Sigmoid colon (tissue), 4 donors: ENCODE measurements around the gene BRD9.

ENCODE experiments used
- EP300 ChIP-seq, 4 donors: sonication (generic); formaldehyde crosslinking; IDR thresholded peaks; one replicate each; pipeline ENCODE4 v1.6.1; 2017; ENCODE audit warnings: antibody characterized with exemption in 4 of 4
- POLR2AphosphoS5 ChIP-seq, 4 donors: sonication (generic); formaldehyde crosslinking; IDR thresholded peaks; one replicate each; pipeline ENCODE4 v1.6.1; 2017; ENCODE audit warnings: antibody characterized with exemption in 4 of 4
- TF ChIP-seq, protein P1 (sequence below), 4 experiments: fragments of 450-650 bp in 3 of 4; fragments of 200-600 bp in 1 of 4; IDR thresholded peaks; one replicate each; pipeline ENCODE4 v1.5.1; 2016 to 2019; ENCODE audit warnings: antibody characterized with exemption in 4 of 4, mild to moderate bottlenecking in 3 of 4, moderate library complexity in 2 of 4

DNA sequence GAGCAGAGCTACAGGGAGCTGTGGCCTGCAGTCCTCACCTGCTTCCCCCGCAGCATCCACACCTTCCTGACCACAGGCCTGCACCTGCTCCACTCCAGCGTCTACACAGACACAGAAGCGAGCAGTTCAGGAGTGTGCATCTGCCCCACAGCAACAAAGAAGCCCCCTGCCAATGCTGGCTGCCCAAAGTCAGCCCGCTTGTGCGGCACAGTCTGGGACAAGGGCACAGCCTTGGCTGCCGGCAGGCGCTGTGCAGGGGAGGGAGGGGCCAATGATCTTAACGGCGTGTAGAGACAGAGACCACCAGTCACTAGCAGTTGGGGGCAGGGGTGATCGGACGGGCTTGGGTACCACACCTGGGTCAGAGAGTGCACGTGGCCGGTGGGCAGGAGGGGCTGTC lies 6.6 kb downstream of the BRD9 start:
- TF ChIP-seq, protein P1, sequence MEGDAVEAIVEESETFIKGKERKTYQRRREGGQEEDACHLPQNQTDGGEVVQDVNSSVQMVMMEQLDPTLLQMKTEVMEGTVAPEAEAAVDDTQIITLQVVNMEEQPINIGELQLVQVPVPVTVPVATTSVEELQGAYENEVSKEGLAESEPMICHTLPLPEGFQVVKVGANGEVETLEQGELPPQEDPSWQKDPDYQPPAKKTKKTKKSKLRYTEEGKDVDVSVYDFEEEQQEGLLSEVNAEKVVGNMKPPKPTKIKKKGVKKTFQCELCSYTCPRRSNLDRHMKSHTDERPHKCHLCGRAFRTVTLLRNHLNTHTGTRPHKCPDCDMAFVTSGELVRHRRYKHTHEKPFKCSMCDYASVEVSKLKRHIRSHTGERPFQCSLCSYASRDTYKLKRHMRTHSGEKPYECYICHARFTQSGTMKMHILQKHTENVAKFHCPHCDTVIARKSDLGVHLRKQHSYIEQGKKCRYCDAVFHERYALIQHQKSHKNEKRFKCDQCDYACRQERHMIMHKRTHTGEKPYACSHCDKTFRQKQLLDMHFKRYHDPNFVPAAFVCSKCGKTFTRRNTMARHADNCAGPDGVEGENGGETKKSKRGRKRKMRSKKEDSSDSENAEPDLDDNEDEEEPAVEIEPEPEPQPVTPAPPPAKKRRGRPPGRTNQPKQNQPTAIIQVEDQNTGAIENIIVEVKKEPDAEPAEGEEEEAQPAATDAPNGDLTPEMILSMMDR (IDR thresholded peaks at IDR 0.05): no peak
- TF ChIP-seq EP300 (IDR thresholded peaks at IDR 0.05) (no peak), POLR2AphosphoS5 (IDR thresholded peaks at IDR 0.05) (no peak)
